Measurements from ENCODE around the gene SLC5A5.

SLC5A5 gene

DNA sequence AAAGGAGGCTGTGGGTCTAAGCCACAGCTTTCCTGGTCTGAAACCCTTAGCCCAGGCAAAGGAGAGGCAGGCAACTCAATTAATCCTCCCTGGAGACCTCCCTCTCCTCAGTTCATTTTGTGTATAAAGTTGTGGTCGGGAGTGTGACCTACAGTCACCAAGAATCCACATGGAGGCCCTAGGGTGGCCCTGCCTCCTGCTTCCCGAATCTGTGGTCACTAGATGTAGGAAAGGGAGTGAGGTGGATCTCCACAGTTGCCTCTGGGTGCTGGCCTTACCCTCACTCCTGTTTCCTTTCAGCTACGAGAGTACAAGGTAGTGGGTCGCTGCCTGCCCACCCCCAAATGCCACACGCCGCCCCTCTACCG is 10.8 kb upstream of the SLC5A5 start:
- peak overlapping the region; percentile 100 for H3K4me3 ChIP-seq (ENCODE audit: low read length)
- no peak for DNase-seq (ENCODE audit: low read depth)
- TF ChIP-seq, protein P1, sequence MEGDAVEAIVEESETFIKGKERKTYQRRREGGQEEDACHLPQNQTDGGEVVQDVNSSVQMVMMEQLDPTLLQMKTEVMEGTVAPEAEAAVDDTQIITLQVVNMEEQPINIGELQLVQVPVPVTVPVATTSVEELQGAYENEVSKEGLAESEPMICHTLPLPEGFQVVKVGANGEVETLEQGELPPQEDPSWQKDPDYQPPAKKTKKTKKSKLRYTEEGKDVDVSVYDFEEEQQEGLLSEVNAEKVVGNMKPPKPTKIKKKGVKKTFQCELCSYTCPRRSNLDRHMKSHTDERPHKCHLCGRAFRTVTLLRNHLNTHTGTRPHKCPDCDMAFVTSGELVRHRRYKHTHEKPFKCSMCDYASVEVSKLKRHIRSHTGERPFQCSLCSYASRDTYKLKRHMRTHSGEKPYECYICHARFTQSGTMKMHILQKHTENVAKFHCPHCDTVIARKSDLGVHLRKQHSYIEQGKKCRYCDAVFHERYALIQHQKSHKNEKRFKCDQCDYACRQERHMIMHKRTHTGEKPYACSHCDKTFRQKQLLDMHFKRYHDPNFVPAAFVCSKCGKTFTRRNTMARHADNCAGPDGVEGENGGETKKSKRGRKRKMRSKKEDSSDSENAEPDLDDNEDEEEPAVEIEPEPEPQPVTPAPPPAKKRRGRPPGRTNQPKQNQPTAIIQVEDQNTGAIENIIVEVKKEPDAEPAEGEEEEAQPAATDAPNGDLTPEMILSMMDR (conservative IDR thresholded peaks at IDR 0.05; ENCODE audit: low read length): no peak

- H3K4me3 ChIP-seq (ENCODE audit: low read length): peak overlapping the region; percentile 100
- TF ChIP-seq, protein P1 (conservative IDR thresholded peaks at IDR 0.05; ENCODE audit: low read length): no peak
- no peak for DNase-seq (ENCODE audit: low read depth)
These were observed 10.0 kb upstream of the SLC5A5 start for GRCh38 chr19:17861542-17862402.

- no peak for DNase-seq (ENCODE audit: low read depth)
- no peak overlapping the region for H3K4me3 ChIP-seq (ENCODE audit: low read length)
- TF ChIP-seq, protein P1 (conservative IDR thresholded peaks at IDR 0.05; ENCODE audit: low read length): no peak
These were observed 8.8 kb upstream of the SLC5A5 start for GRCh38 chr19:17862711-17863519.

DNA sequence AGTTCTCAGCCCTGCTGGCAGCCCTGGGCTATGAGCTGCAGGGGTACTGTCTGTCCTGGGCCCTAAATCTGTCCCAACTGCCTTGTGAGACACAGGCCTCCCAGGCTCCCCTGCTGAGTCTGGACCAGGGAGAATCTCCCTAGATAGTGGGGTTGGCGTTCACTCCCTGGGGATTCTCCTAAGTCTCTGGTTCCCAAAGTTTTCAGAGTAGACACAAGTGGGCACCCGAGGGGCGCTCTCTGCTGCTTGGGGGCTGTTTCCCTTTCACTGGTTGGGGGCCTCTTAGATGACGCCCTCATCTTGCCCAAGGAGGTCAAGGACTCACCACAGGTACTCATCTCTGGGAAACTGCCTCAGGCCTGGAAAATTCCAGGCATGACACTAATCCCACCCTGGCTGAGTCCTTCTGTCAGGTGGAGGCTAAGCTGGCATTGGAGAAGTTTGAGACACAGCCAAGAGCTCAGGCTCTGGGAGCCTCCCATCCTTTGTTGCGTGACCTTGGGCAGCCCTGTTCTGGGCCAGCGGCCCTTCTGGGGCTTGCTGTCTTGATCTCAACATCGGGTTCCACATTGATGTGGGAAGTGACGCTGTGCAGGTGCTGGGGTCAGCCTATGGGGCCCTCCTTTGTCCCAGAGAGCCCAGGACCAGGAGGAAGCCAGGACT is 8.1 kb upstream of the SLC5A5 start:
- TF ChIP-seq, protein P1 (conservative IDR thresholded peaks at IDR 0.05; ENCODE audit: low read length): no peak
- no peak for DNase-seq (ENCODE audit: low read depth)
- H3K4me3 ChIP-seq (ENCODE audit: low read length): no peak overlapping the region

DNA sequence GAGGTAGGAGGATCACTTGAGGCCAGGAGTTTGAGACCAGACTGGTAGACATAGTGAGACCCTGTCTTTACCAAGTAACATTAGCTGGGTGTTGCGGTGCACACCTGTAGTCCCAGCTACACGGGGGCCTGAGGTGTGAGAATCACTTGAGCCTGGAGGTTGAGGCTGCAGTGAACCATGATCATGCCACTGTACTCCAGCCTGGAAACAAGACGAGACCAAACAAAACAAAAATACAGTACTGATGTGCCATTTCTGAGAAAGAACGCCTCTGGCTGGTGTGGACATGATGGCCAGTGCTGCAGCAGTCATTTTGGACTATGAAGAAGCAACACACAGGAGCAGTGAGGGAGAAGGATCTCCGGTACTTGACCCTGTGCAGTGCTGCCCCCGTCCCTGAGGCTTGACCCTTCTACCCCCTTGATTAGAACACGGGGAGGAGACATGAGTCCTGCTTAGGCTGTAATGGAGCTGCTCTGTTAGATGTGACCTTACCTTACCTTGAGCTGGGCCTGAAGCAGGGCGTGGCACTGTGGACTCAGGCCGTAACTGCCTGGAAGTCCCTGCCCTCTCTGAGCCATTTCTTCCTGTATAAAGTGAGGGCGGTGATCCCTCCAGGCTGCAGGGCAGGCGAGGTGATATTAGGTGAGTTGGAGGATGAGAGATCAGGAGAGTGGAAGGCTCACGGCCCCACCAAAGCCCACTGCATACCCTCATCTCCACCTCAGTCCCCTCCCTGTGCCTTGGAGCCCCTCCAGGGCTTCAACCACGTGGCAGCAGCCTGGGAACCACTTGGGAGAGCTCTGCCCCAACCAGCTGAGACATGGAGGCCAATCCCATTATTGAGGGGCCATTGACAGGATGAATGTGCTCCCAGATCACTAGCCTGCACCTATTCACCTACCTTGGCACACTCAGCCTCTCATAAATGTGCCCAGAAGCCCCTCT is 6.1 kb upstream of the SLC5A5 start:
- TF ChIP-seq, protein P1 (conservative IDR thresholded peaks at IDR 0.05; ENCODE audit: low read length): no peak
- no peak overlapping the region for H3K4me3 ChIP-seq (ENCODE audit: low read length)
- DNase-seq (ENCODE audit: low read depth): no peak

- H3K4me3 ChIP-seq (ENCODE audit: low read length): no peak overlapping the region
- DNase-seq (ENCODE audit: low read depth): no peak
- TF ChIP-seq, protein P1 (conservative IDR thresholded peaks at IDR 0.05; ENCODE audit: low read length): no peak
These were observed 5.3 kb upstream of the SLC5A5 start for GRCh38 chr19:17866312-17866963.

Data from AG10803 (cell line).